Upper lobe of left lung (tissue), 6 donors: Measurements from ENCODE around the gene ATP6V1C2. TPM values are rescaled to one million over a fixed set of nuclear protein-coding genes. Genes with fewer than 3 reads are reported as not detected.

ENCODE experiments used
- ATAC-seq, 2 donors: fragments of 200-7000 bp; cut with Tn5 transposase; one replicate each; pipeline ENCODE4 v1.9.1; 2022; ENCODE audit warnings: mild to moderate bottlenecking in 2 of 2, moderate library complexity in 2 of 2; ENCODE audit not compliant: low FRiP score in 2 of 2
- DNase-seq, 2 donors: peaks; one replicate each; pipeline ENCODE4 v3.0.0-alpha.2; 2019 to 2020
- H3K27ac ChIP-seq, 4 donors: fragments of 200-600 bp; sonication (generic); one replicate each; pipeline ENCODE4 v1.5.1; 2016 to 2019
- H3K27me3 ChIP-seq, 4 donors: fragments of 200-600 bp; sonication (generic); one replicate each; pipeline ENCODE4 v1.5.1; 2017 to 2019
- H3K36me3 ChIP-seq, 4 donors: fragments of 200-600 bp; sonication (generic); one replicate each; pipeline ENCODE4 v1.5.1; 2016 to 2019
- H3K4me1 ChIP-seq, 4 donors: fragments of 200-600 bp; sonication (generic); one replicate each; pipeline ENCODE4 v1.5.1; 2018 to 2019
- H3K4me3 ChIP-seq, 4 donors: fragments of 200-600 bp; sonication (generic); one replicate each; pipeline ENCODE4 v1.5.1; 2017 to 2019; ENCODE audit warnings: mild to moderate bottlenecking in 2 of 4, moderate library complexity in 1 of 4
- H3K9me3 ChIP-seq, 4 donors: fragments of 200-600 bp; sonication (generic); one replicate each; pipeline ENCODE4 v1.5.1; 2018 to 2019
- CTCF ChIP-seq, 6 experiments: fragments of 450-650 bp in 4 of 6; fragments of 200-600 bp in 2 of 6; sonication (generic) in 2 of 6; IDR thresholded peaks; one replicate each; pipeline ENCODE4 v1.5.1; 2016 to 2019; ENCODE audit warnings: antibody characterized with exemption in 6 of 6
- EP300 ChIP-seq, 4 donors: sonication (generic); formaldehyde crosslinking; IDR thresholded peaks; one replicate each; pipeline ENCODE4 v1.5.1; 2017; ENCODE audit warnings: antibody characterized with exemption in 4 of 4, control low read depth in 2 of 4
- POLR2A ChIP-seq, 4 donors: fragments of 450-650 bp; IDR thresholded peaks; one replicate each; pipeline ENCODE4 v1.5.1; 2016 to 2017; ENCODE audit warnings: antibody characterized with exemption in 4 of 4, mild to moderate bottlenecking in 2 of 4
- POLR2AphosphoS5 ChIP-seq, 2 donors: sonication (generic); formaldehyde crosslinking; IDR thresholded peaks; one replicate each; pipeline ENCODE4 v1.5.1; 2017; ENCODE audit warnings: antibody characterized with exemption in 2 of 2
- WGBS, 2 donors: methylation state at CpG; one replicate each; pipeline ENCODE4 v1.1.5; 2017 to 2018; 5-methylcytosine and 5-hydroxymethylcytosine counted together
- total RNA-seq, 6 donors: library from RNA; depleted of rRNA in 4 of 6; stranded (reverse); fragments of >200 nt in 4 of 6; gene quantifications; one replicate each; pipeline versions ENCODE4 v1.1.0 to v1.2.1, GENCODE V29; 2016 to 2021
- donor health status: DM: no; HTN: no; CAD: no; lungs with moderate emphysema.
- donor health status: DM: no; HTN: yes; CAD: no; lungs with severe emphysema.

ATP6V1C2 gene
- total RNA-seq, 6 donors from 2014 or later: 0.81 to 92.2 (median 2.4) TPM

DNA sequence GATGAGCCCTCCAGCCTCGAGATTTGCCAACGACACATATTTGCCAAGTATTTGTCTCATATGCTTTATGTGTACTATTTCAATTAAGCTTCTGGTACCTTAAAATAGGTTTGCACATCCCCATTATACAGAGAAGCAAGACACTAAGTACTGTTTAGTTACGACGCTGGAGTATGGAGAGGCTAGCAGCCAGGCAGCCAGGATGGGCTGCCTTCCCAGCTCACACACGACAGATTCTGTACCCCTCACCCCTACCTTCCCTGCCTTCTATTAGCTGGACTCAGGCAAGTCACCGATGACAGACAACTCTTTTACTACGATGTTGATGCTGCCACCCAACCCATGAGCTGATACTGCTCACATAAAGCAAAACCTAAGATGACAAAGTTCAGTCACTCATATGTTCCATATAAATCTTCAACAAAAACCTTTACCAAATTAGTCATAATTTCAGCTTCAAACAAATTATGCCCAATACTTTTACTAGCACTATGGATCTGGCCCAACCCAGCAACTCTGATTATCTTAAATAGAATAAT lies 74.1 kb downstream of the ATP6V1C2 start:
- peaks cover 12 to 96% (median 60%) of the 10 kb centered on the region in 4 donors for H3K36me3 ChIP-seq
- H3K9me3 ChIP-seq: no peaks in the 10 kb centered on the region

GRCh38 chr2:10796703-10797102 lies 75.3 kb downstream of the ATP6V1C2 start:
- Histone ChIP-seq H3K36me3 (peaks cover 9 to 96% (median 61%) of the 10 kb centered on the region in 4 donors), H3K4me3 (no peak overlapping the region), H3K9me3 (no peaks in the 10 kb centered on the region), H3K27me3 (no peaks in the 10 kb centered on the region), H3K27ac (no peak overlapping the region), H3K4me1 (no peaks in the 10 kb centered on the region)
- ATAC-seq (no peak), DNase-seq (no peak)
- no peak for TF ChIP-seq POLR2AphosphoS5 (IDR thresholded peaks at IDR 0.05)
- no peak for TF ChIP-seq POLR2A (IDR thresholded peaks at IDR 0.05)
- no peak for TF ChIP-seq CTCF (IDR thresholded peaks at IDR 0.05)
- TF ChIP-seq EP300 (IDR thresholded peaks at IDR 0.05): no peak
- 95 to 96% methylated on average over 2 of the region's 2 CpGs for WGBS, 2 donors

More for the DNA sequence above, 74.1 kb downstream of the ATP6V1C2 start:
- no peak for DNase-seq
- no peak overlapping the region for H3K4me3 ChIP-seq
- H3K27me3 ChIP-seq: no peaks in the 10 kb centered on the region
- TF ChIP-seq EP300 (IDR thresholded peaks at IDR 0.05): no peak
- no peak for TF ChIP-seq POLR2A (IDR thresholded peaks at IDR 0.05)
- TF ChIP-seq CTCF (IDR thresholded peaks at IDR 0.05): no peak
- TF ChIP-seq POLR2AphosphoS5 (IDR thresholded peaks at IDR 0.05): no peak
- ATAC-seq: no peak
- no peak overlapping the region for H3K27ac ChIP-seq
- WGBS, 2 donors: 69% methylated on average over 7 of the region's 7 CpGs
- H3K4me1 ChIP-seq: peaks cover 0 to 8% (median 0%) of the 10 kb centered on the region in 4 donors

- TF ChIP-seq POLR2AphosphoS5 (IDR thresholded peaks at IDR 0.05): no peak
- no peak for TF ChIP-seq CTCF (IDR thresholded peaks at IDR 0.05)
- Histone ChIP-seq H3K36me3 (peaks cover 9 to 78% (median 47%) of the 10 kb centered on the region in 4 donors), H3K4me1 (no peaks in the 10 kb centered on the region)
These were observed 77.4 kb downstream of the ATP6V1C2 start for GRCh38 chr2:10798783-10799182.

DNA sequence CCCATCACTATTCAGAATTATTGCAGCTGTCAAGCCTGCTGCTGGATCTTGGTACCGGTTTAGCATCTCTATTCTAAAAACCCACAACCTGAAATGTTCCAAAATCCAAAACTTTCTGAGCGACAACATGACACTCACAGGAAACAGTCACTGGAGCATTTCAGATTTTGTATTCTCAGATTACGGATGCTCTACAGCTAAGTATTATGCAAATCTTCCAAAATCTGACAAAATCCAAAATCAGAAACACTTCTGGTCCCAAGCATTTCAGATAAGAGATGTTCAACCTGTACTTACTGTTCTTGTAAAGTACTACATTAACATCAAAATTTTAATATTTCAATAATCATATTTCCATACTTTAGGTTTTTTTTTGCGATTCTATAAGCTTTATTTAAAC lies 78.7 kb downstream of the ATP6V1C2 start:
- Histone ChIP-seq H3K36me3 (peaks cover 9 to 65% (median 40%) of the 10 kb centered on the region in 4 donors), H3K9me3 (no peaks in the 10 kb centered on the region)
- 92 to 96% methylated on average over 4 of the region's 4 CpGs for WGBS, 2 donors

More at GRCh38 chr2:10798783-10799182, 77.4 kb downstream of the ATP6V1C2 start:
- no peaks in the 10 kb centered on the region for H3K27me3 ChIP-seq
- no peak overlapping the region for H3K27ac ChIP-seq
- 84 to 91% methylated on average over 8 of the region's 8 CpGs for WGBS, 2 donors
- H3K4me3 ChIP-seq: no peak overlapping the region
- no peaks in the 10 kb centered on the region for H3K9me3 ChIP-seq
- no peak for ATAC-seq
- no peak for DNase-seq

More for the DNA sequence above, 78.7 kb downstream of the ATP6V1C2 start:
- Histone ChIP-seq H3K4me3 (no peak overlapping the region), H3K27me3 (no peaks in the 10 kb centered on the region), H3K27ac (no peak overlapping the region), H3K4me1 (no peaks in the 10 kb centered on the region)
- ATAC-seq (no peak), DNase-seq (no peak)
- TF ChIP-seq CTCF (IDR thresholded peaks at IDR 0.05) (no peak), EP300 (IDR thresholded peaks at IDR 0.05) (no peak), POLR2A (IDR thresholded peaks at IDR 0.05) (no peak), POLR2AphosphoS5 (IDR thresholded peaks at IDR 0.05) (no peak)
